Retina (tissue), 1 donor: ENCODE measurements around the gene PRICKLE4.

Experiments
- DNase-seq: peaks from one replicate; pipeline ENCODE4 v3.0.0-alpha.2; 2016

The PRICKLE4 gene, protein sequence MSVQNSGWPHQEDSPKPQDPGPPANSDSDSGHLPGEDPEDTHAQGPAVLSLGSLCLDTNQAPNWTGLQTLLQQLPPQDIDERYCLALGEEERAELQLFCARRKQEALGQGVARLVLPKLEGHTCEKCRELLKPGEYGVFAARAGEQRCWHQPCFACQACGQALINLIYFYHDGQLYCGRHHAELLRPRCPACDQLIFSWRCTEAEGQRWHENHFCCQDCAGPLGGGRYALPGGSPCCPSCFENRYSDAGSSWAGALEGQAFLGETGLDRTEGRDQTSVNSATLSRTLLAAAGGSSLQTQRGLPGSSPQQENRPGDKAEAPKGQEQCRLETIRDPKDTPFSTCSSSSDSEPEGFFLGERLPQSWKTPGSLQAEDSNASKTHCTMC

DNA sequence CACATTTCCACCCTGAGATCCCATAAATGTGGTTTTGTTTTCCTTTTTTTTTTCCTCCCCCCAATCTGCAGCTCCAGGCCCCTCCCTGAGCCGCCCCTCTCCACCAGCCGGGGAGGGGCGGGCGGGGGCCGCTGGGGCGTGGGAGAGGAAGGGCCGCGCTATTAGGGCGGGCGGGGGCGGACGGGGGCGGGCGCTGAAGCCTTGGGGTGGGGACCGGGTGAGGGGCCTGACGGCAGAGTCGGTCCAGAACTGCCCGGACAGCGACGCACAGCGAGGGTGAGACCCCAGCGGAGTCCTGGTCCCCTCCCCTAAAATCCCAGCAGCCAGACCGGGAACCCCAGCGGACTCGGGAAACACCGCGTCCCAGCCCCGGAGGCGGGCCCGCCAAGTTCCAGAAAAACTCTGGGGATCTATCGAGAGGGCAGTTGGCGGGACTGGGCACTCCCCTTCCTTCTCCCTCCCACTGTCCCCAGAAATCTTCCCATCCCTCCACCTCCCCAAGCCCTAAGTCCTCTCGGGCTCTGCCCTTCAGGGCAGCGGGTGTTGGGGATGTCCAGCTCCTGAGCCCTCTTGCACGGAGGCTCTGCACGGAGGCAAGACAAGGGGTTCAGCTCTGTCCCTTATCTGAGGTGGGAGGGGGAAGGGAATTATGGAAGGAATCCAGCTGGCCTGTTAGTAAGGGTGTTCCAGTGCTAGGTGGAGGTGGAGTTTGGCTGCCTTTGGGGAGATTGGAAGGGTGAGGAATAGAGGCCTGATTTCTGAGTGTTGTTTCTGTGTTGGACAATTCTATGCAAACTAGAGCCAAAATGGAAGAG is at the start of gene PRICKLE4:
Gene PRICKLE4 (plus strand): TSS at position 232 of the 815 bp plus-strand sequence. CDS start 2,692 bp downstream, outside the sequence.
- peak; percentile 39 for DNase-seq

DNA sequence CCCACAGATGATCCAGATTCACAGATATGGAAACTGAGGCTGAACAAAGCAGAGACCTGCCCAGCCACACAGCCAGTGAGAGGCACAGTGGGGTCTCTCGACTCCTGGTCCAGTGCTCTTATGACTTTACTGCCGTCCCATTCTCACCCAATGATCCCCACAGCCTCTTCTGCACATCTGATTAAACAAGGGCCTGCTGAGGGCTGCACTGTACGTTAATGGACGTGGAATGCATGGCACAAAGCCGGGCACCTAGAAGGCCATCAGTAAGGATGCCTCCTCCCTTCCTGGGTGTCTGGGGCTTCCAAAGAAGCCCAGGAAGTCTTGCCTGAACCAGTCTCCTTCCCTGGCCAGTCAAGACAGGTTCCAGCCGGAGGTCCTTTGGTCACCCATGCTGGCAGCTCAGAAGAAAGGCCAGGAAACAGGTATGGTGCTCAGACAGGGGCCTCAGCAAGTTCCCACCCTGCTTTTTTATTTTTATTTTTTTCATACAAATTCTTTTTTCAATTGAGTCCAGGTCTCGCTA is 49.0 kb upstream of the PRICKLE4 start:
- no peak for DNase-seq

DNA sequence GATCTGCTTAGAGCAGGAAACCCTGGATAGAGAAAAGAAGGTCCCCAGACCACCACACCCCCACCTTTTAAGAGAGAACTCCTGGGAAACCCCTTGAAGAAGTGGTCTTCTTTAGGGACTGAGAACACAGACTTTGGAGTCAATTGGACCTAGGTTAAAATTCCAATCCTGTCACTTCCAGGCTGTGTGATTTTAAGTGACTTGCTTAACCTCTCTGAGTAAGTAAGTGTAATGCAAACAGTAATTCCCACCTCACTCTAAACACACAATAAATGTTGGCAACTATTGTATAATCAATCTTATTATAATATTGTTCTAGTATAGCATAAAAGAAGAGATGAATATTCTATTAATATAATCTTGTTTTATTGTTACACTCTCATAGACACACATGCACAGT is 48.4 kb upstream of the PRICKLE4 start:
- no peak for DNase-seq

DNA sequence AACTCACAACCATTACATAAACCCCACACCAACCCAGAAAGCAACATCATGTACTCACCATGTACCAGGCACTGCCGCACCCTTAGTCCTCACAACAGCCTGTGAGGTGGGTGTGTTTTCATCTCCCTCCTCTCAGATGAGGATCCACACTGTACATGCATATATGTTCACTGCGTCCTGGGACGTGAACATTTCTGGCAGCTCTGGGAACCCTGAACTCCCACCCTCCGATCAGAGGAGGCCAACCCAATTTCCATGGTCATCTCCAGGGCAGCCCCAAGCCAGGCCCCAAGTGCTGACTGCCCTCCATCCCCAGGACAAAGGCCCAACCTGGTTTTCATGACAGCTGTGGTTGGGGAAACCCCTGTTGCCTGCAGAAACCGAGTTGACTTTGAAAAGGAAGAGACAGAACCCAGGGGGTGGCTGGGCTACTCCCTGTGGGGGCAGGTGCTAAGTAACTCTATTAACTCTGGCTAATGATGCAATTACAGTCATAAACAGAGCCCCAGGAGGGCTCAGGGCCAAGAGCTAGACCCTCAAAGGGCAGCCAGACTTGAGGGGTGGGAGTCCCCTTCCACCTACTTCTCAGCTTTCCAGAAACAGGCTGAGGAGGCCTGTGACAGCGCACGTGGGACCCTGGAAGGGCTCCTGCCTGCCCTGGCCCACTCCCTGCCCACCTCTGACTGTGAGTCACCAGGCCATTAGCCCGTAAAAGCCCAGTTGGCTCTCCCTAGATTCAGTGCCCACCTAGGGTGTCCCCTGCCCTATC is 47.8 kb upstream of the PRICKLE4 start:
- peak; percentile 11 for DNase-seq

DNA sequence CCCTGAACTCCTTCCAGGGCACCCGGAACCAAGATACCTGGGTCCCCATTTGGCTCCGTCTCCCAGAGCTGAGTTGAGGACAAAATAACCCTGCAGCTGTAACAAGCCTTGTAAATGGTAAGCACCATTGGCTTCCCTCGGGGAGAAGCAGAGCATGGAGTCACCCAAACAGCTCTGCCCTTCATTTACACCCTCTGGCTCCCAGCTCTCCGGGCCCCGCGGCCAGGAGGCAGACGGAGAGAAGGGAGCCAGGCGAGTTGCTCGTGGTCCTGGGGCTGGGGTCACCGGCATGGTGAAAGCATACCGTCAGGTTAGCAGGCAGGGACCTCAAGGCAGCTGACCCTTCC is 47.2 kb upstream of the PRICKLE4 start:
- no peak for DNase-seq

DNA sequence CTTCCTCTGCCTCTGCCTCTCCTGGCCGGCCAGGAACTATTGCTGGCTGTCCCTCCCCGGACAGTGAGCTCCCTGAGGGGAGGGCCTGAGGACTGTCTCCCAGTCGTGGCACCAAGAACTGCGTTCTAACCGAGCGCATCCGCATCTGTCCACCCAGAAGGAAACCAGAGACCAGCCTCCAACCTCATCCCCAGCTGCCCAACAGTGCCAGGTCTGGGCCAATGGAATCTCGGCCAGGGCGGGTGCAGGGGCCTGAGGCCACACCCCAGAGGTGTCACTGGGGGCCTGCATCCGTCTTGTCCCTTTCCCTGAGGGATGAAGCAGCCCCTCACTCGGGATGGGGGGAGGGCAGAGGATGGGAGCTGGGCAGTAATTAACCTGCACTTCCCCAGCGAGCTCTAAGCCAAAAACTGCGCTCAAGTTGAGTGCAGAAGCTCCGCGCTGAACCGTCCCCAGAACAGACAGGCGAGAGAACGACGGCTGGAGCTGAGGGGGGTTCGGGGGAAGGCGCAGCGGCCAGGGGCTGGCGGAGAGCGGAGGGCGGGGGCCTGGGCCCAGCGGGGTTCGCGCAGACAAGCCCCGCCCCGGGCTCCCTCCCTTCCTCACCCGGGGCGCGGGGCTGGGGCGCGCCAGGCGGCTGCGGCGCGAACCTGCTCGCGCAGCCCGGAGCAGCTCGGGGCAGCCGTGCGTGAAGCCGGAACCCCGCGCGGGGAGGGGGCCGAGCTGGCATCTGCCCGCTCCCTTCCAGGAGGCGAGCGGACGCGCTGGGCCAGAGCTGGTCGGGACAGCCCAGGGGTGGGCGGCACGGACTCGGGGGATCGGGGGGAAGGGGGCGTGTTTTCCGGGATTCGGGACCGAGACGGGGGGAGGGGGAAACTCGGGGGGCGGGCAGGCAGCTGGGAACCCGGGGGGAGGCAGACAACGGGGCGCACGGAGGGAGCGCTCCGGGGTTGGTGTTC is 46.6 kb upstream of the PRICKLE4 start:
- DNase-seq: peak; percentile 82

DNA sequence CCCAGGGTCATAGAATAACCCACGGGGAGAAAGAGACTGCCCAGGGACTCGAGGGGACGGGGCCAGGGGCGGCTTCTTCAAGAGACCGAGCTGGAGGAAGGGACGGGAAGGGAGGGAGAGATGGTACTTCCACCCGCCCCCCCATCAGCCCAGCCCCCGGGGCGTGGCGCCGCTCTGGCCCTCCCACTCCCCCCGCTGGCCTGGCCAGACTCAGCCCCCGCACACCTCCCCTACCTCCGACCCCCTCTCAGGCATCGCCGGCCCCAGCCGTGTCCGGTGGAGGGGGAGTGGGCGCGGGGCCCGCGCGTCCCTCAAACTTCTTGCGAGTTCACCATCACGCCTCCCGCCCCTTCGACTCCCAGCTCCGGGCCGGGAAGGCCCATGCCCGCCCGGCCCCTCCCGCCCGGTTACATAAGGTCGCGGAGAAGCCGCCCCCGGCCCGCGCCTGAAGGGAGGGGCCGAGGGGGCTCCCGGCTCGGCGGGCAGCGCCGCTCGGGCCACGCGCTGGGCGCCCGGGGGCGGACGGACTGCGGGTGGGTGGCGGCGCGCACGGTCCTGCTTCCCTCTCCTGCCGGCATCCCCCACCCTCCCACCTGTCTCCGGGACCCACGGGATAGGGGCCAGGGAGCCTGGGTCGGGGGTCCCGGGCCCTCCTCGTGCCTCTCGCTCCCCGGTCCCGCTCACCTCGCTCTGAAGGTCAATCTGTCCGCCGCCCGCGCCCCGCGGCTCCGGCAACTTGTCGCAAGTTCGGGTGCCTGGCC is 45.7 kb upstream of the PRICKLE4 start:
- DNase-seq: peak; percentile 56

DNA sequence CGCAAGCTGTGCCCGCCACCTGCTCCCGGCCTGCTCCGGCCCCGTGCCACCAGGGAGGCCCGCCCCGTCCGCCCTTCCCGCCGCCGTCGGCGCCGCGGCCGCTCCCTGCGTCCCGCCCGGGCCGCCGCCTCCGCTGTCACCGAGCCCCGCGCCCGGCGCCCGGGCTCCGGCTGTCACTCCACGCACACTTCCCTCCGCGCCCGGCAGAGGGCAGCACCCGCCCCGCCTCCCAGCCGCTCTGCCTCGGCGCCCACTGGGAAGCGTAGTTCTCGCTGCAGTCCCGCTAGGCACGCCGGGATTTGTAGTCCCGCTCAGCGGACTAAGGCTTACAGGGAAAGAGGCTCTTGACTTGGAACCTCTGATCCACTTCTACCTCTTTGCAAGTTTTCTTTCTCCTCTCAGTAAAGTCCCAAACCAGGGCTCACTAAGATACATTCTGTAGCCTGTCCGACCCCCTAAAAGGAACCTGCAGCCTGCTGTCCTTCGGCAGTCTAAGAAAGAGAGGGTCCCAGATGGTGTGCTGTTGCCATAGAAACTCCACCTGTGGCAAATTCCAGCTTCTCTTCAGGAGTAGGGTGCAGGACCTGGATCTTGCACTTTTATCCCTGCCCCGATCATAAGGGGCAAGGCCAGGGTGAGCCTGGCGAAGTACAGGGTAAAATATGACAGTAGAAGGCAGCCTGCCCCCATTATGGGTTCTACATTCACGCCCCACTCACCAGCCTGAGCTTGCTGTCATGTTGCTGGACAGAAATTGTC is 45.0 kb upstream of the PRICKLE4 start, which contains the start of gene TFEB:
Gene TFEB (minus strand): TSS at position 182 of the 759 bp plus-strand sequence. CDS start 44,395 bp downstream, outside the sequence.
- peak; percentile 97 for DNase-seq

DNA sequence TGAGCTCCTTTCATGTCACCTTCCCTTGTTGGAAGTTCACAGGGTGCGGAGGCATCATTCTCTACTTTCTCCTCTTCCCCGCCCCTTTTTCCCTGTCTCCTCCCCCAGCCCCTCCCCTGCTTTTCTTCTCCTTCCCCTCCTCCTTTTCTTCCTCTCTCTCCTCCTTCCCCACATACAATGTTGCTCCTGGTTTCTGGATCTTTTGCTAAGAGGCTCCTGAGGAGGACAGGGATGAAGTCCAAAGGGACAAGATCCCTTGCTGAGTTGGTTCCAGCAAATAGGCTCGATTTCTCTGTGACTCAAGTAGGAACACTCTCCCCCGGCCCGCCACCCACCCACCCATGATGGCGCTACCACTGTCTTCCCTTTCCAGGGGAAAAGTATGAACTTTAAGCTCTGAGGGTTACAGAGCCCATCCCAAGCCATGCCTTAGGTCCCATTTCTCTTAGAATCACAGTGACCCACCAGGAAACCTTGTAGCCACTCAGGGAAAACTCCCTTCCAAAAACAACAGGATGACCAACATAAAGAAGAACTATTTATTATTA is 44.3 kb upstream of the PRICKLE4 start:
- no peak for DNase-seq

DNA sequence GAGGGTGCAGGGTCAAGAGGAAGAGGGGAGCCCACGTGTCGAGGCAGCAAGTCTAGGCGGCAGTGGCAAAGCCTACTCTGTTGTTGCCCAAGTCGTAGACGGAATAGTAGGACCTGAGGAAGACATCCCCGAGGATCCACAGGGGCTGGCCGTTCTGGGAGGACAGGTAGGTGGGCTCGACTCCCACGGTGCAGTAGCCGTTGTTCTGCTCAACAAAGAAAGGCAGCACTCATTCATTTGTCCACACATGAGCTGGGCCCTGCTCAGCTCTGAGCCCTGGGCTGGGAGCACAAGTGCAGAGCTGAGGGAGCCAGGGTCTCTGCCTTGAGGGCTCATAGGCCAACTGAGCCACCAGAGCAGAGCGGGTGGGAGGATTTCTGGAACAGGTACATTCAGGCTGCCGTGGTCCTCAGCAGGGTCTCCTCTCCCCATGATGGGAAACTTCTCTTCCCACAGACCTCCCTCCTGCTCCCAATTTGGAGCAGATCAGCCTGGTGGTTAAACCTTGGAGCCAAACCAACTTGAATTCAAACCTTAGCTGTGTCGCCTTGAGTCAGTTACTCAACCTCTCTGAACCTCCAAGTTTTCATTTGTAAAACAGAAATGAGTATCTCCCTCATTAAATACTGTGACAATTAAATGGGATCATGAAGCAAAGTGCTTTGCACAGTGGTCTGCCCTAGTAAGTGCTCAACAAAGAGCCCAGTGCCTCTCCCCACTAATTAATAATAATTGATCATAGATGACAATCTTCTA is 43.6 kb upstream of the PRICKLE4 start:
- no peak for DNase-seq

DNA sequence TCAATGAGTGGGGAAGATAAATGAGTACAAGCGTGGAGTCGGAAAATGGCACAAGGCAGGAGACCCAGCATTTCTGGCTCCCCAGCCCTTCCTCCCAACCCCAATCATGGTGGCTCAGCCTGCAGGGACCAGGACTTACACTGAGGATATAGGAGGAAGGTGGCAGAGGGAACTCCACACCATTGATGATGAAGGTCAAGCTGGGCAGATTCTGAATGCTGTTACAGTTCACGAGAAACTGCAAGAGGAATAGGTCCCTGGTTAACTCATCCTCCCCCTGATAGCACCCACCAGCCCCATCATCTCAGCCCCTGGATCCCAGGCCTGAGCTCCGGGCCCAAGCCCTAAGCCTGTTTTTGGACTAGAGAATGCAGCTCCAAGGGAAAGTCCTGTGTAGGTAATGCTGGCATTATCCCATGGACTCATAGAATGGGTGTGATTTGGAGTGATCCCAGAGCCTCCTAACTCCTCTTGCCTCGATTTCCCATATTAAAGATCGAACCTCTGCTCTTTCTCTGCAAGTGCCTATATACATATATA is 42.9 kb upstream of the PRICKLE4 start:
- no peak for DNase-seq

DNA sequence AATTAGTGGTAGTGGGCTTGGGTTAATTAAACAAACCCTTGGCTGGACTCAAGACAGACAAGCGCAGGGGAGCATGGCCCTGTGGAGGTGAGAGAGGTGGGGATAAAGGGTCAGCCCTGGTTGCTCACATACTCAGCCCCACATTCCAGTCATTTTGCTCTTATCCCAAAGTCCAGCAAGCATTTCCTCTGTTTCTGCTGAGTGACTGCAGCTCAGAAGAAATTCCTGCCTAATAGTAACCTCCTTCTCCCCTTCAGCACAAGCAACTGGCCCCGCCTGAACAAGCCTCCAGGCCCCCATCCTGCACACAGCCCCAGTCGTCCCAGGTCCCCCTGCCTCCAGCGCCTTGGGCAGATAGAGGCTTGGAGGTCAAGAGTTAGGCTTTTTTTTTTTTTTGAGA is 41.5 kb upstream of the PRICKLE4 start:
- DNase-seq: no peak

DNA sequence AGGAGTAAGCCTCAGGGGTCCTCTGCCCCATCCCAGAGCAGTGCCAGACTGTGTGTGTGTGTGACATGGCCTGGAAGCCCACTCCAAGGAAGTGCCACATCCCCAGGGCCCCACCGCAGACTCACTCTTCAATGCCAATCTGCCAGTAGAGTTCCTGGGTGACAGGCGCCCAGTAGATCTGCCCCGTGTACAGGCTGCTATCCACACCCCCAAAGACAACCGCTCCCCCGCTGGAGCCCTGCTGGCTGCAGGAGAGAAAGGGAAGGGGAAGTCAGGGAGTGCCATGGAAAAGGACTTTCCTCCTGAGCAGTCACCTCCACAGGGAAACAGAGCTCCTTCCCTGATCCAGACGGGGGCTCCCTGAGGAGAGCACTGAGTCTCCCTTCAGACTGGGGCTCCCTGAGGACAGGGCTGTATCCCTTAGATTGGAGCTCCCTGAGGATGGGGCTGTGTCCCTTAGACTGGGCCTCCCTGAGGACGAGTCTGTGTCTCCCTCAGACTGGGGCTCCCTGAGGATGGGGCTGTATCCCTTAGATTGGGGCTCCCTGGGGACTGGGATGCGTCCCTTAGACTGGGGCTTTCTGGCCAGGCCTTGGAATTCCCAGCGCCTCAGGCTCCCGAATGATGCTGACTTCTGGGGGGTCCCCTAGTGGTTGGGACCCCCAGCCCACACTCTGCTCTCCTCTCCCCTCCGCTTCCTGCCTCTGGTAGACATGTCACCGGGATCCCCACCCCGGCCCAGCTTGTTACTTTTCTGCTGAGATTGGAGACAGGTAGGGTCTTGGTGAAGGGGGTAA is 40.0 kb upstream of the PRICKLE4 start:
- DNase-seq: no peak

DNA sequence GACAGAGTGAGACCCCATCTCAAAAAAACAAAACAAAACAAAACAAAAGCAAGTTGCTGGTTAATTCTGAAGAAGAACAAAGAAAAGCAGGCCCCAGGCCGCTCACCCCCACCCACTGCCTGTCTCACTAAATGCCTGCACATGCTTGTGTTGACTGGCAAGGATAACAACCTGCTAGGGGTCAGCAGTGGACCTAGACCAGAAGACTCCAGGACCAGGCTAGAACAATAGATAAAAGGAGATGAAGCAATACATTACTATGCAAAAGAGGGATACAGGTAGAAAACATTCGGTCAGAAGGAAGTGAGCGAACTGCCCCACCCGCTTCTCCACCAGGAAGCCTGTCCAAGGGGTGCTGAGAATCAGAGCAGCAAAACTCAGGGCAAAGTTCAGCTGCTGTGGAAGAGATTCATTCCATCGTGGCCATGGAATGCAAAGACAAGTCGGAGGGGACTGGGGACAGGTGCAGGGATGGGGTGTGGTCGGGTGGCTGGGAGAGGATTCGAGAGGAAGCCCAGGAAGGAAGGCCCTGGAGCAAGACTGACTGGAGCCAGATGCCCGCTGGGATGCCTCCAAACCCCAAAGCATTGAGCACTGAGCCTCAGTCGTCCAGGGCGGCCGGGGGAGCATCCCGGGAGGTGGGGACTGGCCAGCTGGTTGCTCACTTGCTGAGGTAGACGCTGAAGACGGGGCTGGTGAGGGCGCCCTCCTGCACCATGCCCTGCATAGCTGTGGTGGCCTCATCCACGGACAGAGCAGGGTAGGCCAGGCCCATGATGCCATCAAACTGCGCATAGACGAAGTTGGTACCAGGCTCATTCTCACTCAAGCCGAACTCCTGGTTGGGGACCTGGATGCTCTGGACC is 38.7 kb upstream of the PRICKLE4 start:
- no peak for DNase-seq

DNA sequence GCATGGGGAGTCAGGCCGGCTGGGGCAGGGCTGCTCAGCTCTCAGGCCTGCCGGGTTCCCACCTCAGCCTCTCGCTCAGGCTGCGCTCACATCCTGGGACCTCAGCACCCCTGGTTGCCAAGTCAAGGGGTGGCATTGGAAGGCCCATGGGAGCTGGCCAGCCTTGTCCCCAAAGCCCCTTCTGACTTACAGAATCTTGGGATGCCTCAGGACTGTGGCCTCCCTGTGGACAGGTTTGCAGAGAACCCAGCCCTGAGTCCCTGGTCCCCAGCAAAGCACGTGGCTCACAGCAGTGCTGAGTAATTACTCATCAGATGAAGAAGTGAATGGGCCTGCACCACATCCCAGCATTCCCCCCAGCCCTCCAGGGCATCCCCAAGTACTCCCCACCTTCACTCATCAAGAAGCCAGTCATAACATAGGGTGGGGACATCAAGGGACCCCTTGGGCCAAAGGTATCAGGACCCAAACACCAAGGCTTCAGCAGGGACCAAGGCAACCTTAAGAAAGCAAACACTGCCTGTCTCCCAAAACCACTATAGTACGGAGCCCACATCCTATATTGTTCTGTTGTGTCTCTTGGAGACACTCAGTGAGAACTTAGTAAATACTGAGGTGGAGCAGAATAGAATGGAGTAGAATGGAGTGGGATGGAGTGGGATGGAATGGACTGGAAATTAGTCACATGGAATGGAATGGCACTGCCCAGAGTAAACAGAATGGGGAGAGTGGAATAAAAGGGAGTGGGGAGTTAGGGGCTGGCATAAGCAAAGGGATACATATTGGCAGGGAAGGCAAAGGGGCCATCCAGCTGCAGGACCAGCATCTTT is 37.0 kb upstream of the PRICKLE4 start:
- DNase-seq: no peak

DNA sequence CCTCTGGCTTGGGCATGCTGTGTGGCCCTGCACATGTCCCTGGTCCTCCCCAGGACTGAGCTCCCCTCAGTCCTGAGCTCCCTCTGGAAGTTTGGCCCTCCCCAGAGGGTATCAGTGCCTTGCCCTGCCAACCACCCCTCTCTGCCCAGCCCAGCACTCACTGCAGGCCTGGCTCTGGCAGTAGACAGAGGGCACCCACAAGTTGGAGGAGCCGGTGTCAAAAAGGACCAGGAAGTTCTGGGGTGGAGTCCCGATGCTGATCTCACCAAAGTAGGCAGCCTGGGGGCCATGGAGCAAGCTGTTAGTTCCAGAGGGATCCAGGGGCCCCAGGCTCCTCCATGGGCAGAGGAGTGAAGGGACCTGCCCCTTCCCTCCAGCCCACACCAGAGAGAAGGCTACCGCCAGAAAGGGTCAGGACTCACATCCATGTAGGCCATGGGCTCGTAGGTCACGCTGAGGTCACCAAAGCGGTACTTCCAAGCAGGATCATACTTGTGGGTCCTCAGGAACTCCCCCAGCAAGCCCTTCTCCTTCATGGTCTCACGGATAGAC is 36.3 kb upstream of the PRICKLE4 start:
- no peak for DNase-seq
